ENCODE measurements around the gene A4GNT.
A peak's percentile ranks its signal among the peaks of the same experiment; 100 is the strongest.
"Not testable (repeated sequence)": the region's sequence is repeated elsewhere in the genome, so short reads cannot be mapped to it uniquely, and the experiment has no call there.

A4GNT gene
- 0 reads per million in 9 experiments for total RNA-seq

DNA sequence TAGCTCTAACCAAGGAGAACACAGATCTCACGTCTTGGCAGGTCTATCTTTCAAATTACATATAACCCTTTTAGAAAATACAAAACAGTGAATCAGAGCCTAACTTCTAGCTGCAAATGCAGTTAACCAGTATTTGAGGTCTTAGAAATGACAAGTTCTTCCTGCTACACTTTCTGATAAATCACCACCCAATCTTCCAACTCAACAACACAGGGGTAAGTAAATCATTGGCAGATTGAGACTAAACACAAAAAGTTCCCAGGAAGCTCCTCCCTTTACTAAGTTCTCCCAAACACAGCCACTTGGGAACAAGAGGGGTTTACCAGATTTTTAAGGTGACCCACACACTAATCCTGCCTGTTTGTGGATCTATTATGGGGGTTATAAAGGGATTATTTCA lies at the start of gene A4GNT:
Gene A4GNT (minus strand): TSS at position 152 of the 400 bp plus-strand sequence. CDS start 1,134 bp downstream, outside the sequence.
- no peak within 1 kb of the TSS for H3K4me3 Mint-ChIP-seq
- no peak within 1 kb of the TSS for H3K27ac Mint-ChIP-seq
- ATAC-seq (replicated peaks), result no peak
- H3K9me3 Mint-ChIP-seq, result no peaks in the 10 kb centered on the region
- no peaks in the 10 kb centered on the region for H3K4me1 Mint-ChIP-seq (ENCODE audit: low read depth in 2 of 2)
- no peak for DNase-seq
- no peaks in the 10 kb centered on the region for H3K36me3 Mint-ChIP-seq (ENCODE audit: insufficient read depth)
- H3K27me3 Mint-ChIP-seq, result peaks cover 6 to 15% of the 10 kb centered on the region in 2 donors

DNA sequence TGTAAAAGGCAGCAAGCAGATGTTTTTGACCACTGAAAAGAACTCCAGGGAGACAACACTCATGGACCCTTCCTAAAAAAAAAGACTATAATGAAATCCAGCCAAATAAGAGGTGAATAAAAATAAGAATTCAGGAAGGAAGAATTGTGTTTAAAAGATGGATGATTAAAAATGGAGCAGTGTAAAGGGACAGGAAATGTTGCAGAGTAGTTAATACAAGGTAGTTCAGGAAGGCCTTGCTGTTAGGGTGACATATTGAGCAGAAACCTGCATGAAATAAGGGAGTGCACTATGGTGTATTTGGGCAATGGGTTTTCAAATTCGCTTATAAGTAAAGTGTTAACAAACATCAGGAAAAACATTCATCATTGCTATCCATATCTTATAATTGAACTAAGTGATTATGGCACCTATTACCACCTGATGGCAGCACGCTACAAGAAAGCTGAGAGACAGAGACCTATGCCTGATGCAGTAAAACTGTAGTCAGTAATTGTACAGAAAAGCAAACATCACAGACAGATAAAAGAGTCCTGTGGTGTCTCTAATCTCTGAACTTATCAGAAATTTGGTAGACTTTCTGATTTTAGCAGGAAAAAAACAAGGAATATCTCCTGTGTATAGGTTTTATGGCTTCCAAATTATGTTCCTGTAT lies 48.3 kb upstream of the A4GNT start:
- Mint-ChIP-seq H3K27me3 (peaks cover 21 to 34% of the 10 kb centered on the region in 2 donors), H3K4me3 (no peak overlapping the region), H3K36me3 (ENCODE audit: insufficient read depth) (peaks cover 3% of the 10 kb centered on the region), H3K27ac (no peak overlapping the region), H3K9me3 (no peaks in the 10 kb centered on the region), H3K4me1 (ENCODE audit: low read depth in 2 of 2) (no peaks in the 10 kb centered on the region)
- DNase-seq (peak; percentile 15 to 29 (median 15)), ATAC-seq (replicated peaks) (peak; percentile 84)

DNA sequence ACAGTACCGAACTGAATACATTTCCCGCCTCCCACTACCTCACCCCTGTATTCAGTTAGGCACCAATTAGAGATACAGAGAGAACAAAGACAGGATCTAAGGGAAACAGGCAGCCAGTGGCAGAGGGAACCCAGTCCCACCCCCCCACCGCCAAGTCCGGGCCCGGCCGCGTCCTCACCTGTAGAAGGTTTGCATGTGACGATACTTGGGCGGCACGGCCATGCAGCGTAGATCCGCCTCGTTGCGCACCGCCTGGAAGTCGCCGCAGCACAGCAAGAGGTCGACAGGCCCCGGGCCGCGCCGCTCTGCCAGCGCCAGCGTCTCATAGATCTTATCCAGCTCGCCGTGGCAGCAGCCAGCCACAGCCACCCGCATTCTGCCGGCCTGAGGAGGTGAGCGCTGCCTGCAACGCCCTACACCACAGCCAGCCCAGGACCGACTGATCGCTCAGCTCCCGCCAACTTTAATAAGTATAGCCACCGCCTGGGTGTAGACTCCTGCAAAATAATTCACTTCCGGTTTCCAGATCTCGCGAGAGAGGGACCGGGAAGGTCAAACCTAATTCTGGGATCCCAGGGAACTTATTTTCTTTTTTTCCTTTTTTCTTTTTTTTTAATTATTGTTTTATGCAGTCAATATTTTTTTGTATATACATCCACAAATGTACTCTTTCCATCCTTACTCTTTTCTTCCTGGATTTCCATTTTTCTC lies 42.4 kb upstream of the A4GNT start, which contains the start of gene DBR1:
Gene DBR1 (minus strand): TSS at position 501 of the 711 bp plus-strand sequence. CDS start 126 bp downstream, at position 375.
- H3K9me3 Mint-ChIP-seq, result no peaks in the 10 kb centered on the region
- H3K4me3 Mint-ChIP-seq, result peak within 1 kb of the TSS; percentile 92 to 96
- ATAC-seq (replicated peaks), result peak; percentile 88
- H3K27me3 Mint-ChIP-seq, result peaks cover 0 to 9% of the 10 kb centered on the region in 2 donors
- H3K27ac Mint-ChIP-seq, result peak within 1 kb of the TSS; percentile 94 to 95
- peaks cover 22 to 39% of the 10 kb centered on the region in 2 donors for H3K4me1 Mint-ChIP-seq (ENCODE audit: low read depth in 2 of 2)
- peak; percentile 72 to 75 (median 73) for DNase-seq
- peaks cover 41% of the 10 kb centered on the region for H3K36me3 Mint-ChIP-seq (ENCODE audit: insufficient read depth)

DNA sequence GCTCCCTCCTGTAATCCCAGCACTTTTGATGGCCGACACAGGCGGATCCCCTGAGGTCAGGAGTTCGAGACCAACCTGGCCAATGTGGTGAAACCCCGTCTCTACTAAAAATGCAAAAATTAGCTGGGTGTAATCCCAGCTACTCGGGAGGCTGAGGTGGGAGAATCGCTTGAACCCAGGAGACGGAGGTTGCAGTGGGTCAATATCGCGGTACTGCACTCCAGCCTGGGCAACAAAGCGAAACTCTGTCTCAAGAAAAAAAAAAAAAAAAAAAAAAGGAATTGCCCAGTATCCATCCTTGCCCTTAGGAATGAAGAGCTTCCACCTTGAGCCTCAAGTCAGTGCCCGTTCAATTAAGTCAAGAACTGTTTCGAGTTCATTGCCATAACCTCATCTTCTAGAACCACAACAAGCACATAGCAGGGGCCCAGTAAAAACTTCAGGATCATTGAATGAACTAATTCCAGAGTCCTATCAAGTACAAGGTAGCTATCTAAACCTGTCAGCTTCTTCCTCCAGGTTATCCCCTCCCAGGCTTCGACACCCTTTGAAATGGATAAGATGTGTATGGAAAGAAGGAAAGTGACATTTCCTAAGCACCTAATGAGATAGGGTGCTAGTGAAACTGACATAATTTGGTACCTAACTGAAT lies 41.7 kb upstream of the A4GNT start:
- ATAC-seq (replicated peaks), result peak; percentile 4
- peak in 1 of 3 experiments; percentile 3 for DNase-seq
- Mint-ChIP-seq H3K27me3 (peaks cover 0 to 8% of the 10 kb centered on the region in 2 donors), H3K36me3 (ENCODE audit: insufficient read depth) (peaks cover 45% of the 10 kb centered on the region), H3K4me1 (ENCODE audit: low read depth in 2 of 2) (peaks cover 22 to 39% of the 10 kb centered on the region in 2 donors), H3K9me3 (no peaks in the 10 kb centered on the region), H3K4me3 (peak overlapping the region; percentile 92 to 96), H3K27ac (peak overlapping the region; percentile 94 to 95)

DNA sequence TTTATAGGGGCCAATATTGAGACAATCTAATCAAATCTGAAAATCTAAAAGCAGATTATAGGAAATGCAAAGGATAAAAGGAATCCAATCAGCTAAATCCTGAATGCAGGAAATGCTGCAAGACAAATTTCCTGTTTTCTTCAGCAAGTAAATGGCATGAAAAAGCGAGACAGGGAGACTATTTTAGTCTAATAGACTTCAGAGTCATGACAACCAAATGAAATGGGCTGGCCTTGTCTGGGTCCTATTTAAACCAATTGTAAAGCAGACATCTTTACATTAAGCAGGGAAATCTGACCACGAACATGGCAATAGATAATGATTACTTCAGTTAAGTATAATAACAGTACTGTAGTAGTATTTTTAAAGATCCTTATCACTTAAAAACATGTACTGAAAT lies 40.4 kb upstream of the A4GNT start:
- no peaks in the 10 kb centered on the region for H3K9me3 Mint-ChIP-seq
- H3K4me1 Mint-ChIP-seq (ENCODE audit: low read depth in 2 of 2), result peaks cover 22 to 39% of the 10 kb centered on the region in 2 donors
- DNase-seq (no peak), ATAC-seq (replicated peaks) (no peak)
- H3K27ac Mint-ChIP-seq, result peak overlapping the region; percentile 20 to 44
- no peaks in the 10 kb centered on the region for H3K27me3 Mint-ChIP-seq
- H3K36me3 Mint-ChIP-seq (ENCODE audit: insufficient read depth), result peaks cover 58% of the 10 kb centered on the region
- H3K4me3 Mint-ChIP-seq, result peak overlapping the region in 1 of 2 donors; percentile 96

- no peaks in the 10 kb centered on the region for H3K27me3 Mint-ChIP-seq
- H3K4me1 Mint-ChIP-seq (ENCODE audit: low read depth in 2 of 2), result peaks cover 5% of the 10 kb centered on the region in 2 donors
- DNase-seq (no peak), ATAC-seq (replicated peaks) (no peak)
- no peak overlapping the region for H3K4me3 Mint-ChIP-seq
- no peaks in the 10 kb centered on the region for H3K9me3 Mint-ChIP-seq
- H3K27ac Mint-ChIP-seq, result no peak overlapping the region
- H3K36me3 Mint-ChIP-seq (ENCODE audit: insufficient read depth), result peaks cover 79% of the 10 kb centered on the region
Observed at GRCh38 chr3:138165061-138165460, 32.9 kb upstream of the A4GNT start.

- Mint-ChIP-seq H3K9me3 (peaks cover 0 to 1% of the 10 kb centered on the region in 2 donors), H3K27me3 (no peaks in the 10 kb centered on the region), H3K4me3 (no peak overlapping the region), H3K36me3 (ENCODE audit: insufficient read depth) (peaks cover 28% of the 10 kb centered on the region), H3K4me1 (ENCODE audit: low read depth in 2 of 2) (no peaks in the 10 kb centered on the region), H3K27ac (no peak overlapping the region)
- DNase-seq (no peak), ATAC-seq (replicated peaks) (no peak)
Observed at GRCh38 chr3:138157743-138158142, 25.6 kb upstream of the A4GNT start.

GRCh38 chr3:138154534-138154933 lies 22.3 kb upstream of the A4GNT start:
- Mint-ChIP-seq H3K27ac (no peak overlapping the region), H3K4me3 (no peak overlapping the region), H3K36me3 (ENCODE audit: insufficient read depth) (peaks cover 3% of the 10 kb centered on the region), H3K27me3 (no peaks in the 10 kb centered on the region), H3K9me3 (peaks cover 0 to 1% of the 10 kb centered on the region in 2 donors), H3K4me1 (ENCODE audit: low read depth in 2 of 2) (no peaks in the 10 kb centered on the region)
- ATAC-seq (replicated peaks) (no peak), DNase-seq (no peak)

DNA sequence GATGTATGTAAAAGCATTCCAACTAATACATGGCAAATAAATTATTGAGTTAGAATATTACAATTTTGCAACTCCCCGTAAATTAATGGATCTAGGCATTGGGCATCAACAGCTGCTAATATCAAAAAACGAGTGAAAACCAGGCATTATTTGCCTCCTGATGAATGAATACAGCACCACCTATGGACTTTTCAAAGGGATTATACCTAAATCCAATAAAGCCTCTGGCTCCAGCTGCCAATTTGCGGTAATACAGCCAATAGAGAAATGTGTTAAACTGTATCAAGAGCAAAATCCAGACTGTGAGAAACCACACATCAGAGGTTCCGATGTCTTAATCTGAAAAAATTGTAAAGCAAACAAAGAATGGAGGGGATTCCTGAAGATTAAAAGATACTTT lies 16.3 kb upstream of the A4GNT start:
- DNase-seq (no peak), ATAC-seq (replicated peaks) (no peak)
- Mint-ChIP-seq H3K27ac (no peak overlapping the region), H3K4me3 (no peak overlapping the region), H3K36me3 (ENCODE audit: insufficient read depth) (no peaks in the 10 kb centered on the region), H3K27me3 (peaks cover 0 to 8% of the 10 kb centered on the region in 2 donors), H3K9me3 (no peaks in the 10 kb centered on the region), H3K4me1 (ENCODE audit: low read depth in 2 of 2) (no peaks in the 10 kb centered on the region)

- H3K9me3 Mint-ChIP-seq; DNase-seq; H3K27ac Mint-ChIP-seq; H3K4me1 Mint-ChIP-seq (ENCODE audit: low read depth in 2 of 2); ATAC-seq (replicated peaks); H3K36me3 Mint-ChIP-seq (ENCODE audit: insufficient read depth); H3K4me3 Mint-ChIP-seq: not testable (repeated sequence)
- peaks cover 21 to 34% of the 10 kb centered on the region in 2 donors for H3K27me3 Mint-ChIP-seq
Observed at GRCh38 chr3:138142181-138142580, 10.0 kb upstream of the A4GNT start.

DNA sequence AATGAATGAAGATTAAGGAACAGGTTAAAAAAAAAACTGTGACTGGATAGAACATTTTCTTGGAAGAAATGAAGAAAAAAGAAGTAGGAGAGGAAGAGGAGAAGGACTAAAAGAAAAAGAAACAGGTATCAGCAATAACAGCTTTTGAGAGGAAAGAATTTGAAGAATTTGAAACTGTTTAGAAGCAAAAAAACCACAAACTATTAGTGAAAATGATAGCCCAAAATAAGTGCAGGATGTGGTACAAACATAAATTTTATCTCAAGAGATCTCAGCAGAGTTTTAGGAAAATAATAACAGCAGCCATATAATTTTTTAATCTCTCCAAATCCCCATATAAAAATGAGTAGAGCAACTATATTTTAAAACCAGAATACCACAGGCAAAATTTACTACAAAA lies 8.8 kb upstream of the A4GNT start:
- Mint-ChIP-seq H3K4me3 (no peak overlapping the region), H3K4me1 (ENCODE audit: low read depth in 2 of 2) (no peaks in the 10 kb centered on the region), H3K27me3 (peaks cover 21 to 30% of the 10 kb centered on the region in 2 donors), H3K27ac (no peak overlapping the region), H3K9me3 (no peaks in the 10 kb centered on the region), H3K36me3 (ENCODE audit: insufficient read depth) (no peaks in the 10 kb centered on the region)
- DNase-seq (no peak), ATAC-seq (replicated peaks) (no peak)

- Mint-ChIP-seq H3K9me3 (no peaks in the 10 kb centered on the region), H3K36me3 (ENCODE audit: insufficient read depth) (no peaks in the 10 kb centered on the region), H3K27me3 (peaks cover 25 to 26% of the 10 kb centered on the region in 2 donors), H3K27ac (no peak overlapping the region), H3K4me3 (no peak overlapping the region), H3K4me1 (ENCODE audit: low read depth in 2 of 2) (no peaks in the 10 kb centered on the region)
- no peak for ATAC-seq (replicated peaks)
- DNase-seq, result no peak
Observed at GRCh38 chr3:138139691-138140090, 7.5 kb upstream of the A4GNT start.

GRCh38 chr3:138137861-138138260 lies 5.7 kb upstream of the A4GNT start:
- Mint-ChIP-seq H3K36me3 (ENCODE audit: insufficient read depth) (no peaks in the 10 kb centered on the region), H3K4me1 (ENCODE audit: low read depth in 2 of 2) (no peaks in the 10 kb centered on the region), H3K4me3 (no peak overlapping the region), H3K27me3 (peaks cover 21 to 26% of the 10 kb centered on the region in 2 donors), H3K27ac (no peak overlapping the region), H3K9me3 (no peaks in the 10 kb centered on the region)
- ATAC-seq (replicated peaks), result no peak
- DNase-seq, result no peak
